ENCODE results near the gene CCDC13.
"Not testable (repeated sequence)": the region's sequence is repeated elsewhere in the genome, so short reads cannot be mapped to it uniquely, and the experiment has no call there.

CCDC13 gene, protein sequence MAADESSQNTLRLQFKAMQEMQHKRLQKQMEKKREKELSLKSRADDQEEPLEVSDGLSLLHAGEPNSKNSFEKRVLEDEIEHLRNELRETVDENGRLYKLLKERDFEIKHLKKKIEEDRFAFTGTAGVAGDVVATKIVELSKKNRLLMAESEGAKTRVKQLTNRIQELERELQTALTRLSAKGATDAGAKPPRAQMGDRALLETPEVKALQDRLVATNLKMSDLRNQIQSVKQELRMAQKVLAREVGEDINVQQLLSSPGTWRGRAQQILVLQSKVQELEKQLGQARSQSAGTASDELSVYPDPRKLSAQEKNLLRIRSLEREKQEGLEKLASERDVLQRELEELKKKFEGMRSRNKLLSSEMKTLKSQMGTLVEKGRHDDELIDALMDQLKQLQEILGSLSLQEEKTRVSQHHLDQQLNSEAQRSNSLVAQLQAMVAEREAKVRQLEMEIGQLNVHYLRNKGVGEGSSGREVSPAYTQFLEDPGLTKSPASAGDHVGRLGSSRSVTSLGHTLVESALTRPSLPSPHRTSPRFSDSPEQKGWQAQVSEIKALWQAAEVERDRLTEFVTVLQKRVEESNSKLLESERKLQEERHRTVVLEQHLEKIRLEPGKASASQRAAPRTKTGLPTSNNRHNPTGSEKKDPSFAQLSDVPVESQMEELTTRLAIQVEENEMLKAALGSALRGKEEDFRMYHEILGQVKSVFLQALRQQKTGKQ

DNA sequence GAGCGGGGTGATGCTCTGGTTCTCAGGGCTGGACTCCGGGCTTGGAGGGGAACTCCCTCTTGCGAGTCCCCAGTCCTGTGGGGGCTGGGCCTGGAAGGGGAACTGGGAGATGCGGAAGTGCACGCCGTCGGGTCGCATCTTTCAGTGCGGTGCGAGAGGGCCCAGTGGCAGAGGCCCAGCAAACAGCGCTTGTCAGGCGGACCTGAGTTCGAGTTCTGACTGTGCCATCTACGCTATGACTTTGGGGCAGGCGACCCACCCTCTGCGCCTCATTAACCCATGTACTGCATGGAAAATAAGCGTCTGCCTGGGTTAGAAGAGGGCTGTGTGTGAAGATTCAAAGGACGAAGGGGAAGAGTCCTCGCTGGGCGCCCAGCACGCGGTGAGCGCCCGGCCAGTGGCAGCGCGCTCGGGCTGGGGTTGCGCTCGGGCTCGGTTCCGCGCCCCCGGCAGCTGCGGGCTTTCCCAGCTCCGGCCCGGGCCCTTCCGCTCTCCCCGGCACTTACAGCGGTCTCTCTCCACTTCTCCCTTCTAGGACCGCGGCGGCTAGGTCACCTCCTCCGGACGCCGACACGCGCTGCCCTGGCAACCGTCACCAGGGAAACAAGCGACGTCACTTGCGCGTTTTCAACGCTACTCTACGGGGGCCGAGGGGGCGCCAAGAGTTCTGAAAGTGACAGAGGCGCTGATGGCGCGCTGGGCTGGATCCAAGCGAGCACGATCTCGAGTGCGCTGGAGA lies at the start of gene CCDC13:
CCDC13 (minus strand) TSS at position 584 of the 739 bp plus-strand sequence. CDS start 14,908 bp downstream, outside the sequence.
- peak; percentile 75 for DNase-seq

DNA sequence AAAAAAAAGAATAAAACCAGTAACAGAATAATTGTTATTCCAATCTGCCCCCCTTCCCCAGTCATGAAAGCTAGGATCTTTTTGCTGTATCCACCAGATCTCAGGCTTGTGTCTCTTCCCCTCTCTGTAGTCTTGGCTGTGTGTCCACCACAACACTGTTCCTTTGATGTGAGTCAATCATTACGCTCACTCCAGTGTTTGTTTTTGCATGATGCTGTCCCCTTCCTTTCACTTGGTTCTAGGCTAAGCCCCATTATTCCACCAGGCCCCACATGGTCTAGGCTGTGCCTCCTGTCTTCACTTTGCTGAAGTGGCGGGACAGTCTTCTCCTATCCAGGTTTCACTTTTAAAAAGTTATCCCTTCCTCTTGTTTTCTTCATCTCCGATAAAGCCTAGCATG lies 49.8 kb upstream of the CCDC13 start:
- DNase-seq = no peak

DNA sequence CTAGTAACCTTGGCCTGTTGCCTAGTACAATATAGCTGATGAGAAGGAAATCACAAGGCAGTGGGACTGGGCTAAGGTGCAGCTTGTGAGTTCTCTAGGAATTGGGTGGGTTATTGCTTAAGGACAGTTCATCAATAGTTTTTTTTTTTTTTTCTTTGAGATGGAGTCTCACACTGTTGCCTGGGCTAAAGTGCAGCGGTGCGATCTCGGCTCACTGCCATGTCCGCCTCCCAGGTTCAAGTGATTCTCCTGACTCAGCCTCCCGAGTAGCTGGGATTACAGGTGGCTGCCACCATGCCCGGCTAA lies 47.6 kb upstream of the CCDC13 start:
- no peak for DNase-seq

DNA sequence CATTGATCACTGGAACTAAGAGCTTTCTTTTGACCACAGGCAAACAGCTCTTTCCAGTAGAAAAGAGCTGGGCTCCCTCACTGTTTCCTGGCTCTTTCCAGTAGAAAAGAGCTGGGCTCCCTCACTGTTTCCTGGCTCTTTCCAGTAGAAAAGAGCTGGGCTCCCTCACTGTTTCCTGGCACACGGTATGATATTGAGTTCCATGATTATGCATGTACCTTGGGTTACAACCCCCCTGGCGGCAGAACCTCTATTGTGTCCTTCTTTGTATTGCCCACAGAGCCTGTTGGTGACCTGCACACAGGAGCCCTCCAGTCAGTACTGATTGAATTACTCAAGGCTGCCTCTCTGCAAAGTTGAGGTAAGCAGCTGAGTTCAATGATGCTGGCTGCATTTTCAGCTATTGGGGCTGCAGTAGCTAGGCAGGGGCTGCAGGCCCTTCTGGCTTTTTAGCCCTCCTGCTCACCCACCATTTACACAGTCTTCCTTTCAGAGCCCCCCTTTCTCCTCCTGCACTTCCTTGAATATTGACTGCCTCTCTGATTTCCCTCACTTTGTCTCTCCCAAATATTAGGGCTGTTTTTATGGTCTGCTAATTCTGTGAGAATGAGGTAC lies 46.4 kb upstream of the CCDC13 start:
- no peak for DNase-seq

DNA sequence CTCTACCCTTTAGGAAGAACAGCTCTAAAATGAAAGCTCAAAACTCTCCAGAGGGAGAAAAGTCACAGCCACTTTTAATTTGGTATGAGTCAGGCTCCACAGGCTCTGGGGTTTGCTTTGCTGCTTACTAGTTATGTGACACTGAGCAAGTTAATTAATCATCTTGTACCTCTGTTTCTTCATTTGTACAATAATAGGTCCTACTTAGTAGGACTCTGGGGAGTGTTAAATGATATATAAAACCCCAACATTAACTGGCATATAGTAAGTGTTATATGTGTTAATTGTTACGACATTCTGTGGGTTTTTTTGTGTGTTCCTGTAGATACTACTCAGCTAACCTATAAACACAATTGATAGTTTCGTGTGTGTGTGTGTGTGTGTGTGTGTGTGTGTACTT lies 42.8 kb upstream of the CCDC13 start:
- DNase-seq = no peak

DNA sequence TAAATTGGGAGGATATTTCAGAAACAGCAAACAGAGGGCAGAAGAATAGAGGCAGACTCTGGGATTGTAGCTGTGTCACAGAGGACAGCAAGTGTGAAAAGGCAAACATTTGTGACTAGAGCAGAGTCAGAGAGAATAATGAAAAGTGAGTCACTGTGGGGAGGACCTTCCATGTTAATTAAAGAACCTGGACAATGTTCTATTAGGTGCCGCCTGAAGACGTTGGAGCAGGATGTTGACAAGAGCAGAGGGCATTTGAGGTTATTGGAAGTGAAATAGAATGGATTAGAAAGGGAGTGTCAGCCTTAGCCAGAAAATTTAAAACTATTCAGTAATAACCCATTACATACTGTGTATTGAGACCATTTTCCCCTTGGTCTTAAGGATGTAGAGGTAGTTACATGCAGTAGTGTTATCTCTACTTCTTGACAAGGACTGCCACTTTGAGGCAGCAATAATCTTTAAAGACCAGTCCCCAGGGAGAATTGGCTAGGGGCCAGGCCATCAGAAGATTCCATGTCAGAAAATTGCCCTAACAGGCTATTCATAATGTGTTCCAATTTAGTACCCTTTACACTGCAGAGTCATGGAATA lies 42.0 kb upstream of the CCDC13 start:
- DNase-seq = no peak

DNA sequence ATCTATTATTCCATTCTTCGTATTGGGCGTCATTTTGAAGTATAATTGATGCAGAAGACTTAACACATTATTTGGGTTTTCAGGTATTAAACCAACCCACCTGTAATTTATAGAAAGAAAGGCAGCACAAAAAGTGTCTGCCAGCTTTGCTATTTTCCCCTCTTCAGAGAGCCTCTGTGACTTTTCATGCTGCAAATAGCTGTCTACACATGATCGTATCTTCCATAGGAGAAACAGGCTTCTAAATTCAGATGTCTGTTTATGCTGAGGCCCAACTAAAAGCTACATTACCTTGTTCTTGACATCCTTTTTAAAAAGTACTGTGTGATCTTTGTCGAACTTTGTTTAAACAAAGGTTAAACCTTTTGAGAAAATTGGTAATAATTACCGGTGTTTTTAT lies 41.2 kb upstream of the CCDC13 start:
- DNase-seq = no peak

DNA sequence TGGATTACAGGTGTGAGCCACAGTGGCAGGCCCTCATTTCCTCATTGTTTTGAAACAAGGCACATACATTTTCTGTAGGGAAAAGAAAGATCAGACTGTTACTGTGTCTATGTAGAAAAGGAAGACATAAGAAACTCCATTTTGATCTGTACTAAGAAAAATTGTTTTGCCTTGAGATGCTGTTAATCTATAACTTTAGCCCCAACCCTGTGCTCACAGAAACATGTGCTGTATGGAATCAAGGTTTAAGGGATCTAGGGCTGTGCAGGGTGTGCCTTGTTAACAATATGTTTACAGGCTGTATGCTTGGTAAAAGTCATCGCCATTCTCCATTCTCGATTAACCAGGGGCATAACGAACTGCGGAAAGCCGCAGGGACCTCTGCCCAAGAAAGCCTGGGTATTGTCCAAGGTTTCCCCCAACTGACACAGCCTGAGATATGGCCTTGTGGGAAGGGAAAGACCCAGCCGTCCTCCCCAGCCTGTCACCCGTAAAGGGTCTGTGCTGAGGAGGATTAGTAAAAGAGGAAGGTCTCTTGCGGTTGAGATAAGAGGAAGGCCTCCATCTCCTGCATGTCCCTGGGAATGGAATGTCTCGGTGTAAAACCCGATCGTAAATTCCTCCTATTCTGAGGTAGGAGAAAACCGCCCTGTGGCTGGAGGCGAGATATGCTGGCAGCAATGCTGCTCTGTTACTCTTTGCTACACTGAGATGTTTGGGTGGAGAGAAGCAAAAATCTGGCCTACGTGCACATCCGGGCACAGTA lies 38.2 kb upstream of the CCDC13 start:
- not testable (repeated sequence) for DNase-seq

DNA sequence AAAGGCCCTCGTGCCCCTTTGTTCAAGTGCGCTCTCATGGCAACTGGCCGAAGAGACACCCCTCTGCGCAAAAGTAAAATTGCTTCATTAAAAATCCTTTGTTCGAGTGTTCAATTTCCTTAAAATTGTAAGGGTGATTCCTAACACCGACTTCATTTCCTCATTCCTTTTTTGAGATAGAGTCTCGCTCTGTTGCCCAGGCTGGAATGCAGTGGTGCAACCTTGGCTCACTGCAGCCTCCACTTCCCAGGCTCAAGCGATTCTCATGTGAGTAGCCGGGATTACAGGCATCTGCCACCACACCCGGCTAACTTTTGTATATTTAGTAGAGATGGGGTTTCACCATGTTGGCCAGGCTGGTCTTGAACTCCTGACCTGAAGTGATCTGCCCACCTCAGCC lies 37.7 kb upstream of the CCDC13 start:
- not testable (repeated sequence) for DNase-seq

DNA sequence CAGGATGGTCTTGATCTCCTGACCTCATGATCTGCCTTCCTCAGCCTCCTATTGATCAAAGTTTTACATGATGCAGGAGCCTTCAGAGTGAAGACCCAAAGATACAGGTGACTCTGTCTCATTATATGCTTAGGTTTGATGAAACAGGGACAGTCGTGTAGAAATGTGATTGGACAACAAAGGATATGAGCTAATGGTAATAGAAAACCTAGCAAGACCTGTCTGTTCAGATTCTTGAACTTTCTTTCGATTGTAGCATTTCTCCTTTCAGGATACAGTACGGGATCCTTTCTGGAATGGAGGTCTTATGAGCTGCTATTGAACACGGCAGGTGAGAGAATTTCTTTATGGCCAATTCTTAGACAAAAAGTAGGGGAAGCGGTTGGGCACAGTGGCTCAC lies 36.1 kb upstream of the CCDC13 start, which contains the start of gene ACKR2:
ACKR2 (plus strand) TSS at position 244 of the 400 bp plus-strand sequence. CDS start 55,058 bp downstream, outside the sequence.
- DNase-seq = no peak

DNA sequence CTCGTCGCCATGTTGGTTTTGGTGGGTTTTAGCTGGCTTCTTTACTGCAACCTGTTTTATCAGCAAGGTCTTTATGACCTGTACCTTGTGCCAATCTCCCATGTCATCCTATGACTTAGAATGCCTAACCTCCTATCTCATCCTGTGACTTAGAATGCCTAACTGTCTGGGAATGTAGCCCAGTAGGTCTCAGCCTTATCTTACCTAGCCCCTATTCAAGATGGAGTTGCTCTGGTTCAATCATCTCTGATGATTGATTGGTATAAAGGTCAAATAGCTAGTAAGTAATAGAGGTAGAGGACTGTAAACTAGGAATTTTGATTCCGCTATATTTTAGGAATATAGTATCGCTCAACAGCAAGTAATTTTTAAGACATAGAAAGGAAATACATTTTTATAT lies 34.9 kb upstream of the CCDC13 start:
- DNase-seq = no peak

DNA sequence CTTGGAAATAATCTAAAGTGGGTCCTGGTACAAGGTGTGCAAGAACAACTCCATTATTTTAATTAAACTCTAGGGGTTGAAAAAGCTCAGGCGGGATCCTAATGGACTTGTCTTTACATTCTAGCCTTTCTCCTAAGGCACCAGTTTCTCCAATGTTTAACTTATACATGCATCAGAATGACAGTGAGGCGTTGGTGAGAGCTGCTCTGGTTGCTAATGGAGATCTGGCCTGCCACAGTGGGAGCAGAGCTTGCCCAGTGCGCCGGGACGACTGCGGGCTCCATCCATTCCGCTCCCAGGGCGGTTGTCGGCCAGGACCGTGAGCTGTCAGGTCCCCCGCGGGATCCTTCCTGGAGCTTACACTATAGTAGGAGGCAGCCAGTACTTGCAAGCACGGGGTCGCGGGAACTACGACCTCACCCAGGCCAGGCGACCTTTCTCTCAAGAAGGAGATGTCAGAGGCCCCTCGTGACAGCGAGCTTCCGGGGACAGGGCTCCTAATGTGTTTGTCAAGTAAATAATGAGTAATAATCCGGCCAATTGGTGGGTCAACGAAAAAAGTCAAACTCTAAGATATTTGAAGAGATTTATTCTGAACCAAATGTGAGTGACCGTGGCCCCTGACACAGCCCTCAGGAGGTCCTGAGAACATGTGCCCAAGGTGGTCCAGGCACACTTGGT lies 32.2 kb upstream of the CCDC13 start:
- no peak for DNase-seq

DNA sequence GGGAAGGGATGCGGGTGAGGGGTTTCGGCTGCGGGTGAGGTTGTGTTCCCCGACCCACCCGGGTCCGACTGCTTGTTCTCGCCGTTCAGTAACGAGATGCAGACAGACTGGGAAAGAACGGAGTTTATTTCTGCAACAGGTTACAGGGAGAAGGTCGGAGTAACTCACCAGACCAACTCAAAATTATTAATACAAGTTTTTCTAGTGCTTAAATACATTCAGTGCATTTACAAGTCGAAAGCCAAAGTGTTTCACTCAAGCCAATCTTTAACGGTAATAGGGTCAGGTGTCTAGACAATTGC lies 31.7 kb upstream of the CCDC13 start:
- DNase-seq = no peak

DNA sequence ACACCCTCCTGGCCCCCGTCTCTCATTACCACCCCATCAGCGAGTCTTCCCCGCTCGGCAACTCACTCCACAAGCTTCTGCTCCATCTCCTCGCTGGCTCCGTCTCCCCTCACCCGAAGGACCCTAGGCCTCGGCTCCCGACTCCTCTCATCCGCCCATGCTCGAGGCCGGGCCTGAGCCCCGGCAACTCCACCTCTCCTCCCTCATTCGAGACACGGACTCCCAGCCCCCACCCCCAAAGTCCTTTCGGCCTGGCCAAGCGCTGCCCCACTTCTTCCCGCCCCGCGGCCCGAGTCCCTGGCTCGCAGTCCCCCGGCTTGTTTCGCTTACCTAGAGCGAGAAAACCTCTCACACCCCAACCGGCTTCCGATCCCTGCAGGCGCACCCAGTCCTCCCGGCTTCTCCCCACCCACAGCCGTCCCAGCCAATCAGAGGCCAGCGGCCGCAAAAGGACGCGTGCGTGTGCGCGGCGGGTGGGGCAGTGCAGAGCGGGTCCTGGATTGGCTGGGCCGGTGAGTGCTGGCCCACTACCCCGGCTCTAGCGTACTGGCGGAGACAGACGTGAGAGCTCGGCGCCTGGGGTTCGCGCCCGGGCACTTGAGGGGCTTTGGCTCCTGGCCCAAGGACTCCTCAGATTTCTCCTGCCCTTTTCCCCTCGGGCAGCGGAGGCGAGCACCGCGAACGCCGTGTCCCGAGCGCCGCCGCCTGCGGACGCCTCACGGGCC lies 31.2 kb upstream of the CCDC13 start, which contains the start of gene HIGD1A:
HIGD1A (minus strand) TSS at position 385 of the 725 bp plus-strand sequence. CDS start 10,237 bp downstream, outside the sequence.
- DNase-seq = peak; percentile 88

DNA sequence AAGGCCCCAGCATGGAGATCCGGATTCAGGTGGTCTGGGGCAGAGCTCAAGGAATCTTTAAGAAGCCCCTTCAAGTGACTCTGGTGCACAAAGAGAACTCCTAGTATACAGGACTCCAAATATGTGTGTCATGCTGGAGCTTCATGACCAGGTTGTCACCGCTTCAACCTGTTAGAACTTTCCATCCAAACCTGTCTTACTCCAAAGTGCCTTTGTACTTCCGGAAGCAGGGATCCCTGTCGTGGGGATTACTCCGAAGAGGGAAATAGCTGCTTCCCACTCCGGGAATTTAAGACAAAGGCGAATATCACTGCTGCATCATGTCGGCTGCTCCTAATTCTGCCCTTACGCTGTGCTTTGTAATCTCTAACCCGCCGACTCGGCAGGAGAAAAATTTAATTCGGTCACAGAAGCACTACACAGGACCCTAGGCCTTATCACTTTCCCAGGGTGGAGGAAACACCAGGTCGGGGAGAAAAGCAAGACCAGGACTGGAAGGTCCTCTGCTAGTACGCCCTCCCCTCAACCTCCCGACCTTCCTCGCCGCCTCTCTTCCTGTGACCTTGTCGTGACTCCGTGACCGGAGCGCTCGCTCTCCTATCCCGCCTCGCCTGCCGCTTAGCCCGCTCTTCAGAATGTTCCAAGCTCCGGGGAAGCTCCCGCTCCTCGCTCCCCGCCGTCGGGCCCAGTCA lies 30.5 kb upstream of the CCDC13 start:
- no peak for DNase-seq

DNA sequence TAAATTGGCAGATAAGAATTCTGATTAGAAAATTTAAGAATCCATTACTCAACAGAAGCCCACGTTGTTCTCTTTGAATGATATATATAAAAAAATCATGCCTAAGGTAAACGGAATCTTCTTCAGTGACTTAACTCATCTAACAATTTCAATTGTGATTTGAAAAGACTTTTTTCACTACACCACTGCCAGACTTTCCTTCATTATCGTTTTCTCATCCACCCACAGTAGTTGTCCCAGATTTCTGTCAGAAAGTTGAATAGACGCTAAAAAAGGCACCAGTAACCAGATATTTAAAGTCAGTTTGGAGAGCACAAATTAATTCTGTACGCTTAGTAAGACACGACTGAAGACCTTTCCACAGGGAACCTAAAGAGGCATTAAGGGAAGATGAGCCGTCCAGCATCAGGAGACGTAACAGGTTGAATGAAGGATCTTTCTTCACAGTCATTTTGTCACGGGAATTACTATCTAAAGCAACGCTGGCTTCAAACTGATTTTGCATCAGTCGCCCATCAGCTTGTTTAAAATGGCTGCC lies 29.9 kb upstream of the CCDC13 start:
- DNase-seq = no peak

DNA sequence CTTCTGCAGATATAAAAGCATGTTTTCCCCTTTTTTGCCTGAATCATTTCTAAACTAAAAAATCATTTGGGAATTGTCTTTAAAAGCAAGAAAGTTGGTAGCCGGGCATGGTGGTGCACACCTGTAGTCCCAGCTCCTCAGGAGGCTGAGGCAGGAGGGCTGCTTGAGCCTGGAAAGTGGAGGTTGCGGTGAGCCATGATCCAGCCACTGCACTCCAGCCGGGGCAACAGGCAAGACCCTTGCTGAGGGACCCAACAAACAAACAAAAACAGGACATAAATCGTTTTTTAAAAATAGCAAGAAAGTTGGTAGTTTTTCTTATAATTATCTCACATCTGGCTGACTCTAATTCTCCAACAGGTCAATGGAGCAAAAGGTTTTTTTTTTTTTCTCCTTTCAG lies 28.7 kb upstream of the CCDC13 start:
- no peak for DNase-seq

DNA sequence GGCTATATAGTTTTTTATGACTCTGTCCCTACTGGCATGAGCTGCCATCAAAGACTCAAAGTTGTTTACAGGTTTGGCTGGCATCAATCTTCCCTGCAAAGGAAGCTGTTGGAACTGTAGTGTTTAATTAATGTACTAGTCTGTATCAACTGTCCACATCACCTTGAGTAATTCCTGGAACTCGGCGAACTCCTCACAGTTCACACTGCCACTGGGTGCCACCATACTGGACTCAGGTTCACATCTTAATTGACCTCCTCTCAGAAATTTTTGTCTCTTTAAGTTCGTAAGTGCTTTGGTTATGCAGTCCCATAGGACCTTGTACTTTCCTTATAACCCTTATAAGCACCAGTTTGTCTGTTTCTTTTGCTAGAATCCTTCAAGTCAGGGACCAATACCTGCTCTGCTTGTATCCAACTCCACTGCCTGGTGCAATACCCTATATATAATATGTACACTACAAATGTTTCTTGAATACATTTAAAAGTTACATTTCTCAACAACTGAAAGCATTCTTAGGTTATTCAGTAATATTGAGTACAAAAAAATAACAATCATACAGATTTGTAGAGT lies 28.1 kb upstream of the CCDC13 start:
- no peak for DNase-seq

DNA sequence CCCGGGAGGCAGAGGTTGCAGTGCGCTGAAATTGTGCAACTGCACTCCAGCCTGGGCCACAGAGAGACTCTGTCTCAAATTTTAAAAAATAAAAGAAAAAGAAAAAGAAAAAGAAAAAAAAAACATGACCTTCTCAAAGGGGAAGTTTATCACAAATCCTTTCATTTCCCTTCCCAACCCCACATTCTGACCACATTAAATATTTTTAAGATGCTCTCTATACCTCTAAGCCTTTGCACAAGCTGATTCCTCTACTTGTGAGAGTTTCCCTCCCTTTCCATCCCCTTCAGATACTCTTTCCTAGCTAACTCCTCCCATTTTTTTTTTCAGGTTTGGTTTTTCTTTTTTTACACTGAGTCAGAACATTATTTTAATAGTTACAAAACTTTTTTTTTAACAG lies 27.2 kb upstream of the CCDC13 start:
- DNase-seq = no peak

Data from activated CD4-positive, alpha-beta T cell treated with anti-CD3 and anti-CD28 coated beads for 1 hour (primary cell).